GM19025 (cell line): ENCODE measurements around the gene PAX5.

Source experiments
- ATAC-seq: cut with Tn5 transposase; IDR thresholded peaks from one replicate; pipeline ENCODE4 v1.9.1; 2021; ENCODE audit warnings: mild to moderate bottlenecking, low read depth, moderate library complexity; ENCODE audit not compliant: unreplicated experiment

PAX5 gene

GRCh38 chr9:36867241-36867640, 166.8 kb downstream of the PAX5 start:
- no peak for ATAC-seq

GRCh38 chr9:36866840-36867239, 167.2 kb downstream of the PAX5 start:
- no peak for ATAC-seq

GRCh38 chr9:36865731-36866635, 168.1 kb downstream of the PAX5 start:
- ATAC-seq = no peak

GRCh38 chr9:36864491-36865410, 169.3 kb downstream of the PAX5 start:
- no peak for ATAC-seq

- no peak for ATAC-seq
Measured at GRCh38 chr9:36862206-36863145, 171.6 kb downstream of the PAX5 start.

GRCh38 chr9:36861528-36862205, 172.4 kb downstream of the PAX5 start:
- no peak for ATAC-seq

GRCh38 chr9:36858805-36859375, 175.2 kb downstream of the PAX5 start:
- no peak for ATAC-seq

GRCh38 chr9:36855448-36856315, 178.4 kb downstream of the PAX5 start:
- ATAC-seq = peak; percentile 50

GRCh38 chr9:36854751-36855150, 179.3 kb downstream of the PAX5 start:
- ATAC-seq = no peak

- ATAC-seq = no peak
Measured at GRCh38 chr9:36854034-36854433, 180.0 kb downstream of the PAX5 start.

- ATAC-seq = no peak
Measured at GRCh38 chr9:36853233-36853632, 180.8 kb downstream of the PAX5 start.

GRCh38 chr9:36849943-36850342, 184.1 kb downstream of the PAX5 start:
- no peak for ATAC-seq

GRCh38 chr9:36848946-36849345, 185.1 kb downstream of the PAX5 start:
- no peak for ATAC-seq

- no peak for ATAC-seq
Measured at GRCh38 chr9:36847781-36848673, 186.0 kb downstream of the PAX5 start.

- ATAC-seq = no peak
Measured at GRCh38 chr9:36846621-36847020, 187.4 kb downstream of the PAX5 start.

- no peak for ATAC-seq
Measured at GRCh38 chr9:36845844-36846243, 188.2 kb downstream of the PAX5 start.

- no peak for ATAC-seq
Measured at GRCh38 chr9:36844961-36845360, 189.1 kb downstream of the PAX5 start.
